Measurements from ENCODE around the gene PWWP2A.

DNA sequence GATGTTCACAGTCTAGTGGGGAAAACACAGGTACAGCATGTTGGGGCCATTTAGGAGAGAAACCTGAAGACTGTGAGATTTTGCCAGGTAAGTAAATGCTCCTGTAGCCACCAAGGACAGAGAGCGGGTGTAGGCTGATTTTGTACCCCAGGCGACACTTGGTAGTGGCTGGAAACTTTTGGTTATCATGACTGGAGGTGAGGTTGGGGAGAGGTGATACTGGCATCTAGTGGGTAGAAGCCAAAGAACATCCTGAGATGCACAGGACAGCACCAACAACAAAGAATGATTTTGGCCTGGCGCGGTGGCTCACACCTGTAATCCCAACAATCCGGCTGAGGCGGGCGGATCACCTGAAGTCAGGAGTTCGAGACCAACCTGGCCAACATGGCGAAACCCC lies 38.8 kb upstream of the PWWP2A start:
- TF ChIP-seq EZH2 (IDR thresholded peaks at IDR 0.05) (no peak), POLR2AphosphoS5 (IDR thresholded peaks at IDR 0.05; ENCODE audit: borderline replicate concordance, low read depth, low read length) (no peak)

All from SK-N-MC (cell line).